Mesenchymal stem cell (in vitro differentiated cells and primary cell): Measurements from ENCODE around the gene SRRM2.
A peak's percentile ranks its signal among the peaks of the same experiment; 100 is the strongest.

Experiments used
- DNase-seq: peaks from one replicate; pipeline ENCODE4 v3.0.0-alpha.2; 2013
- H2AFZ ChIP-seq: one replicate; pipeline ENCODE4 v1.6.1; 2013; ENCODE audit warnings: low read depth, mild to moderate bottlenecking, control low read depth, inconsistent platforms, low read length, moderate library complexity
- H2AK5ac ChIP-seq: 2 replicates; pipeline ENCODE4 v1.6.1; 2013; ENCODE audit warnings: low read length, moderate library complexity, mild to moderate bottlenecking, inconsistent platforms; ENCODE audit not compliant: severe bottlenecking
- H2BK120ac ChIP-seq: one replicate; pipeline ENCODE4 v1.6.1; 2013; ENCODE audit warnings: low read depth, mild to moderate bottlenecking, inconsistent platforms, low read length, moderate library complexity
- H2BK12ac ChIP-seq, 2 experiments: one replicate each; pipeline ENCODE4 v1.6.1; 2013; ENCODE audit warnings: inconsistent platforms in 2 of 2, low read length in 2 of 2, mild to moderate bottlenecking in 2 of 2, moderate library complexity in 2 of 2, control low read depth in 1 of 2
- H2BK15ac ChIP-seq: one replicate; pipeline ENCODE4 v1.6.1; 2013; ENCODE audit warnings: mild to moderate bottlenecking, low read depth, inconsistent platforms; ENCODE audit not compliant: poor library complexity, severe bottlenecking
- H2BK5ac ChIP-seq: 2 replicates; pipeline ENCODE4 v1.6.1; 2013; ENCODE audit warnings: low read depth, mild to moderate bottlenecking, low read length, control low read depth, inconsistent platforms; ENCODE audit not compliant: poor library complexity, severe bottlenecking
- H3K14ac ChIP-seq, 2 experiments: one replicate each; pipeline ENCODE4 v1.6.1; 2013; ENCODE audit warnings: inconsistent platforms in 2 of 2, low read length in 2 of 2, control low read depth in 1 of 2, mild to moderate bottlenecking in 1 of 2, moderate library complexity in 1 of 2
- H3K18ac ChIP-seq, 2 experiments: one replicate each; pipeline ENCODE4 v1.6.1; 2013; ENCODE audit warnings: inconsistent platforms in 2 of 2, low read length in 2 of 2, control low read depth in 1 of 2, low read depth in 1 of 2, mild to moderate bottlenecking in 1 of 2
- H3K23ac ChIP-seq, 2 experiments: one replicate each; pipeline ENCODE4 v1.6.1; 2013; ENCODE audit warnings: inconsistent platforms in 2 of 2, low read length in 2 of 2, mild to moderate bottlenecking in 2 of 2, moderate library complexity in 2 of 2, control low read depth in 1 of 2
- H3K27ac ChIP-seq: 2 replicates; pipeline ENCODE4 v1.5.1; 2013; ENCODE audit warnings: mild to moderate bottlenecking, moderate library complexity, low read length, control low read depth, inconsistent platforms; ENCODE audit not compliant: poor library complexity, severe bottlenecking
- H3K27me3 ChIP-seq, 2 experiments: 2 replicates each; pipeline versions ENCODE4 v1.6.1 to v1.7.0; 2013; ENCODE audit warnings: low read length in 2 of 2, mild to moderate bottlenecking in 2 of 2, moderate library complexity in 2 of 2, control low read depth in 1 of 2, inconsistent platforms in 1 of 2; ENCODE audit not compliant: control insufficient read depth in 1 of 2, insufficient read depth in 1 of 2
- H3K36me3 ChIP-seq, 2 experiments: 2 replicates each; pipeline versions ENCODE4 v1.6.1 to v1.7.0; 2013; ENCODE audit warnings: low read length in 2 of 2, control low read depth in 1 of 2, inconsistent platforms in 1 of 2, low read depth in 1 of 2, mild to moderate bottlenecking in 1 of 2; ENCODE audit not compliant: insufficient read depth in 2 of 2, control insufficient read depth in 1 of 2
- H3K4ac ChIP-seq, 2 experiments: one replicate each; pipeline ENCODE4 v1.6.1; 2013; ENCODE audit warnings: inconsistent platforms in 2 of 2, low read length in 2 of 2, mild to moderate bottlenecking in 2 of 2, moderate library complexity in 2 of 2, control low read depth in 1 of 2, low read depth in 1 of 2
- H3K4me1 ChIP-seq: 2 replicates; pipeline ENCODE4 v1.6.1; 2013; ENCODE audit warnings: low read depth, low read length, control low read depth; ENCODE audit not compliant: control insufficient read depth, insufficient read depth
- H3K4me2 ChIP-seq: 2 replicates; pipeline ENCODE4 v1.6.1; 2013; ENCODE audit warnings: low read length, mild to moderate bottlenecking, inconsistent platforms; ENCODE audit not compliant: poor library complexity, severe bottlenecking
- H3K4me3 ChIP-seq, 2 experiments: 2 replicates each; pipeline versions ENCODE4 v1.5.1 to v1.7.0; 2013; ENCODE audit warnings: low read length in 2 of 2, mild to moderate bottlenecking in 2 of 2, control low read depth in 1 of 2, low read depth in 1 of 2; ENCODE audit not compliant: insufficient read depth in 1 of 2
- H3K79me1 ChIP-seq: replicated peaks from 2 replicates; pipeline ENCODE4 v1.6.1; 2013; ENCODE audit warnings: mild to moderate bottlenecking, control low read depth, low read length, inconsistent platforms; ENCODE audit not compliant: poor library complexity, severe bottlenecking
- H3K9ac ChIP-seq: 2 replicates; pipeline ENCODE4 v1.7.0; 2013; ENCODE audit warnings: mild to moderate bottlenecking, low read length, moderate library complexity
- H3K9me3 ChIP-seq: 2 replicates; pipeline ENCODE4 v1.7.0; 2013; ENCODE audit warnings: mild to moderate bottlenecking, low read length; ENCODE audit not compliant: control insufficient read depth
- H4K8ac ChIP-seq: one replicate; pipeline ENCODE4 v1.6.1; 2013; ENCODE audit warnings: inconsistent platforms, mild to moderate bottlenecking, low read length, moderate library complexity
- H4K91ac ChIP-seq: one replicate; pipeline ENCODE4 v1.6.1; 2013; ENCODE audit warnings: mild to moderate bottlenecking, low read length, inconsistent platforms
- WGBS: methylation state at CpG from one replicate; pipeline ENCODE4 v1.1.7; 2013; ENCODE audit warnings: mixed read lengths; 5-methylcytosine and 5-hydroxymethylcytosine counted together

The SRRM2 gene

DNA sequence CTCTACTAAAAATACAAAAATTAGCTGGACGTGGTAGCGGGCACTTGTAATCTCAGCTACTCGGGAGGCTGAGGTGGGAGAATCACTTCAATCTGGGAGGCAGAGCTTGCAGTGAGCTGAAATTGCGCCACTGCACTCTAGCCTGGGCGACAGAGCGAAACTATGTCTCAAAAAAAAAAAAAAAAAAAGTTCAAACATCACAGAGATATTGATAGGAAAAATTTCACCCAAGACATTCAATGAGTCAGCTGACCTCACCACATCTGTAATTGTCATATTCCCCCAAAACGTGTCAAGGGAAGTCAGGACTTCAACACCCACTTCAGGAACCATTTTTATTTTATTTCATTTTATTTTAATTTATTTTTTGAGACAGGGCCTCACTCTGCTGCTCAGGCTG, 24.4 kb upstream of the SRRM2 start:
- H3K4me3 ChIP-seq: no peak overlapping the region
- no peak overlapping the region for H4K8ac ChIP-seq
- H3K9me3 ChIP-seq: no peaks in the 10 kb centered on the region

DNA sequence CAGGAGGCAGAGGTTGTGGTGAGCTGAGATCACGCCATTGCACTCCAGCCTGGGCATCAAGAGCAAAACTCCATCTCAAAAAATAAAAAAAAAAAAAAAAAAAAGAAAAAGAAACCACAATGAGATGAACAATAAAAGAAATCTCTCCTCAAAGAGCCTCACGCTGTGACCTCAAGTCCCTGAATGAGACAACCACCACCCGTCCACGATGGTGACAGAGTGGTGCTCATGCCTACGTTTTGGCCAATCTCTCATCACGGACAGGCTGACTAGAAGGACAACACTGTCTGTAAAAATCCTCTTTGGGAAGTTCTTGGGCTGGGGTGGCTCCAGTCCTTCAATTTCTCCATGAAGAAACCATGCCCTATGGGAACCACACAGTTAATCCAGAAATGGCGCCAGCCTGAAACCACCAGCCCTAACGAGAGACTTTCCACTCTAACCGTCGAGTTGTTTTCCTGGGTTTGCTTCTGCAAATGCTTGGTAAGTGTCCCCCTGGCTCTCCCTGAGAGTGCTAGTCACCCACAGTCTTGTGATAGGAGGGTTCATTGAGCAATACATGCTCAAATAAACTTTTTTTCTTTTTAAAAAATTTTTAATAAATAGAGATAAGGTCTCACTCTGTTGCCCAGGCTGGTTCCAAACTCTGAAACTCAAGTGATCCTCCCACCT, 17.5 kb upstream of the SRRM2 start:
- Histone ChIP-seq H3K4ac (no peak overlapping the region), H2BK120ac (no peak overlapping the region), H3K4me3 (no peak overlapping the region), H3K4me2 (no peak overlapping the region), H3K79me1 (no peaks in the 10 kb centered on the region), H4K8ac (no peak overlapping the region), H3K9ac (no peak overlapping the region), H2BK5ac (no peak overlapping the region), H3K36me3 (no peaks in the 10 kb centered on the region), H2BK12ac (no peak overlapping the region), H3K9me3 (no peaks in the 10 kb centered on the region), H3K4me1 (peaks cover 3% of the 10 kb centered on the region), H3K14ac (no peak overlapping the region), H2AFZ (peak overlapping the region; percentile 27), H2AK5ac (no peak overlapping the region), H3K23ac (no peak overlapping the region), H3K27ac (no peak overlapping the region), H2BK15ac (no peak overlapping the region), H4K91ac (no peak overlapping the region), H3K27me3 (peaks cover 8 to 12% of the 10 kb centered on the region in 2 experiments), H3K18ac (no peak overlapping the region)
- DNase-seq: no peak
- 93% methylated on average over 9 of the region's 10 CpGs for WGBS

More for the DNA sequence above, 24.4 kb upstream of the SRRM2 start:
- Histone ChIP-seq H3K27ac (no peak overlapping the region), H2AFZ (no peak overlapping the region), H2BK5ac (no peak overlapping the region), H3K9ac (no peak overlapping the region), H4K91ac (no peak overlapping the region), H3K36me3 (no peaks in the 10 kb centered on the region), H2BK15ac (no peak overlapping the region), H3K23ac (no peak overlapping the region), H2AK5ac (no peak overlapping the region), H3K4me2 (no peak overlapping the region), H2BK120ac (no peak overlapping the region), H3K18ac (no peak overlapping the region), H2BK12ac (no peak overlapping the region), H3K14ac (no peak overlapping the region), H3K4me1 (no peaks in the 10 kb centered on the region), H3K27me3 (peaks cover 15 to 19% of the 10 kb centered on the region in 2 experiments), H3K4ac (no peak overlapping the region), H3K79me1 (no peaks in the 10 kb centered on the region)
- WGBS: 95% methylated on average over 7 of the region's 7 CpGs
- no peak for DNase-seq

DNA sequence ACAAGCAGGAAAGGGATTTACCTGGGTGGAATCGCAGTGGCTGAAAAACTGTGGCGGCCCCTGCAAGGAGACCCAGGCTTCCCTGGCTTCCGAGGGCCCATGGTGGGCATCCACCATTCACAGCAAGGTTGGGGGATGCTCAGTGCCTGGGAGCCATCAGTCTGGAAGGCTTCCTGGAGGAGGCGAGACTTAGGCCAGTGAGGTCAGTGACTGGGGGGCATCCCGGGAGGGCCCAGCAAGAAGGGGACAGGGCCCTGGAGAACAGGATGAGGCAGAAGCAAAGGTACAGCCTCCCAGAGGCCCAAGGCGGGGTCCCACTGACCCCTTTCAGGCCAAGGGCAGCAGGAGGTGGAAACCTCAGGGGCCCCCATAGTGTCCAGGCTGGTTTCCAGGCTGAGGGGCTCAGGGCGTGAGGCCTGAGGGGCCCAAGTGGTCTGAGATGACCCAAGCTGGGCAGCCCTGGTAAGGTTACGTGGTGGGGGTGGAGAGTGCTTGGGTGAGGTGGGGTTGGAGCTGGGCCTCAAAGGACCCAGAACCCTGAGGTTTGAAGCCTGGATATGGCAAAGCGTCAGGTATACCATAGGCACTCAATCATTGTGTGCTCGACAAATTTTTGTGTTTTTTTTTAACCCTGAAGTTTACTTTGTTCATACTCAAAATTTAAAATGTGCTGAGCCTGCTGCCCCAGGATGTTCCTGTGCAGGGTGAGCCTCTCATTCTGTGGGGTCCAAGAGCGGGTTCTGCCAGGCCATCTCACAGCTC, 15.8 kb upstream of the SRRM2 start:
- no peaks in the 10 kb centered on the region for H3K9me3 ChIP-seq
- H4K91ac ChIP-seq: no peak overlapping the region
- no peak overlapping the region for H3K4me2 ChIP-seq
- no peaks in the 10 kb centered on the region for H3K36me3 ChIP-seq
- H3K9ac ChIP-seq: no peak overlapping the region
- no peak overlapping the region for H2BK12ac ChIP-seq
- no peak overlapping the region for H3K23ac ChIP-seq
- H2BK5ac ChIP-seq: no peak overlapping the region
- H4K8ac ChIP-seq: no peak overlapping the region
- no peak overlapping the region for H2AFZ ChIP-seq
- no peak overlapping the region for H2AK5ac ChIP-seq
- no peak overlapping the region for H3K27ac ChIP-seq
- H3K18ac ChIP-seq: no peak overlapping the region
- no peak for DNase-seq
- H3K4ac ChIP-seq: no peak overlapping the region
- no peak overlapping the region for H3K4me3 ChIP-seq
- 96% methylated on average over 11 of the region's 11 CpGs for WGBS
- H2BK120ac ChIP-seq: no peak overlapping the region
- H3K14ac ChIP-seq: no peak overlapping the region
- H3K4me1 ChIP-seq: peaks cover 6% of the 10 kb centered on the region
- H2BK15ac ChIP-seq: peak overlapping the region; percentile 5
- peaks cover 7 to 13% of the 10 kb centered on the region in 2 experiments for H3K27me3 ChIP-seq
- no peaks in the 10 kb centered on the region for H3K79me1 ChIP-seq

DNA sequence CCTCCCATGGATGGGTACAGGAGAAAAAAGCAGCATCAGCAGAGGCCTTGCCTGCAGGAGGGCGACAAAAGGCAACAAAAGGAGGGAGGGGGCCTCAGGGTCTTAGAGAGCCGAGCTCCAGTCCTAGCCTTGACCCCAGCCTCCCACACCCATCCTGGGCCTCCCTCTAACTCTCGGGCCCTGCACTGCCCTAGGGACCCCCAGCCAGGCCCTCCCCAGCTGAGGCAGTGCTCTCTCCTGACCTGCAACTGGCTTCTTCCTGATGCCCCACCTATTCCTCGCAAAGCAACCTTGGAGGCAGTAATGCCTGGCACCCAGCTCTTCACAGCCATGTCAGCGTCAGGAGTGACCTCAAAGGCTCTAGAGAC, 15.2 kb upstream of the SRRM2 start:
- H2BK12ac ChIP-seq: no peak overlapping the region
- H3K4ac ChIP-seq: no peak overlapping the region
- H2AFZ ChIP-seq: no peak overlapping the region
- H2BK120ac ChIP-seq: no peak overlapping the region
- H2AK5ac ChIP-seq: no peak overlapping the region
- H3K4me3 ChIP-seq: no peak overlapping the region
- H3K9ac ChIP-seq: no peak overlapping the region
- WGBS: 88% methylated on average over 5 of the region's 5 CpGs
- no peaks in the 10 kb centered on the region for H3K9me3 ChIP-seq
- no peak overlapping the region for H3K18ac ChIP-seq
- H3K4me1 ChIP-seq: peaks cover 6% of the 10 kb centered on the region
- no peak overlapping the region for H4K91ac ChIP-seq
- DNase-seq: no peak
- no peaks in the 10 kb centered on the region for H3K36me3 ChIP-seq
- H3K79me1 ChIP-seq: no peaks in the 10 kb centered on the region
- H2BK5ac ChIP-seq: no peak overlapping the region
- H3K14ac ChIP-seq: no peak overlapping the region
- no peak overlapping the region for H3K27ac ChIP-seq
- no peak overlapping the region for H2BK15ac ChIP-seq
- no peak overlapping the region for H3K4me2 ChIP-seq
- no peak overlapping the region for H4K8ac ChIP-seq
- H3K27me3 ChIP-seq: peaks cover 4 to 12% of the 10 kb centered on the region in 2 experiments
- no peak overlapping the region for H3K23ac ChIP-seq
